Transverse colon (tissue), 4 donors: ENCODE data around the gene SRGAP1. TPM values are rescaled to one million over a fixed set of nuclear protein-coding genes. Genes with fewer than 3 reads are reported as not detected.

ENCODE experiments used
- DNase-seq: peaks from one replicate; pipeline ENCODE4 v3.0.0-alpha.2; 2019
- H3K27ac ChIP-seq, 4 donors: fragments of 200-600 bp; sonication (generic); 2 replicates each; pipeline ENCODE4 v1.5.1; 2016 to 2018; ENCODE audit warnings: inconsistent platforms in 4 of 4
- H3K27me3 ChIP-seq: fragments of 200-600 bp; sonication (generic); 2 replicates; pipeline ENCODE4 v1.5.1; 2017; ENCODE audit warnings: inconsistent platforms
- H3K36me3 ChIP-seq, 4 donors: fragments of 200-600 bp; sonication (generic); 2 replicates each; pipeline ENCODE4 v1.5.1; 2017 to 2019; ENCODE audit warnings: inconsistent platforms in 4 of 4
- H3K4me1 ChIP-seq, 4 donors: fragments of 200-600 bp; sonication (generic); 2 replicates each; pipeline ENCODE4 v1.5.1; 2017 to 2020; ENCODE audit warnings: inconsistent platforms in 4 of 4
- H3K4me3 ChIP-seq, 4 donors: fragments of 200-600 bp; sonication (generic); 1 replicate in 1 of 4; 2 replicates in 3 of 4; pipeline versions ENCODE4 v1.5.1 to v1.6.1; 2017 to 2019; ENCODE audit warnings: inconsistent platforms in 4 of 4
- H3K9me3 ChIP-seq, 2 donors: fragments of 200-600 bp; sonication (generic); 2 replicates each; pipeline ENCODE4 v1.5.1; 2017 to 2019; ENCODE audit warnings: inconsistent platforms in 2 of 2
- EP300 ChIP-seq: sonication (generic); formaldehyde crosslinking; IDR thresholded peaks from one replicate; pipeline ENCODE4 v1.6.1; 2017; ENCODE audit warnings: antibody characterized with exemption, low read depth
- POLR2A ChIP-seq: fragments of 450-650 bp; IDR thresholded peaks from one replicate; pipeline ENCODE4 v1.6.1; 2016; ENCODE audit warnings: antibody characterized with exemption, mild to moderate bottlenecking, moderate library complexity
- POLR2AphosphoS5 ChIP-seq, 3 donors: sonication (generic); formaldehyde crosslinking; IDR thresholded peaks; one replicate each; pipeline ENCODE4 v1.6.1; 2016; ENCODE audit warnings: antibody characterized with exemption in 3 of 3
- WGBS, 2 donors: methylation state at CpG; one replicate each; pipeline ENCODE4 v1.1.5; 2018; ENCODE audit warnings: low coverage in 1 of 2; 5-methylcytosine and 5-hydroxymethylcytosine counted together
- in situ Hi-C, 4 donors: fragments of 200-750 bp; cut with MboI; loops; one replicate each; pipeline versions ENCODE4 v1.15.0 to v1.15.1; 2017; ENCODE audit warnings: low sequenced_read_pairs in 3 of 4, low pct_ligation_motif_present in 1 of 4, low pct_unique_long_range_greater_than_20kb in 1 of 4
- intact Hi-C: fragments of 100-400 bp; cut with DNase I; formaldehyde crosslinking; loops from one replicate; pipeline ENCODE4 v1.15.1; 2023; ENCODE audit warnings: low total_unique reads
- total RNA-seq, 4 donors: library from RNA; depleted of rRNA; stranded (reverse); fragments of >200 nt; gene quantifications; one replicate each; pipeline ENCODE4 v1.1.0, GENCODE V29; 2016
- TF ChIP-seq, protein P1 (sequence below), 5 experiments: fragments of 200-600 bp in 3 of 5; fragments of 450-650 bp in 2 of 5; sonication (generic) in 3 of 5; IDR thresholded peaks; 1 replicate in 2 of 5; 2 replicates in 3 of 5; pipeline ENCODE4 v1.5.1; 2016 to 2017; ENCODE audit warnings: antibody characterized with exemption in 5 of 5, inconsistent platforms in 3 of 5, mild to moderate bottlenecking in 2 of 5, moderate library complexity in 1 of 5

Gene SRGAP1
- total RNA-seq, 4 donors from 2014 or later: 16.0 to 720 (median 51.4) TPM

- in situ Hi-C loops (no loop called here), intact Hi-C loops (no loop called here)
- Histone ChIP-seq H3K27ac (no peak overlapping the region), H3K36me3 (no peaks in the 10 kb centered on the region), H3K4me1 (peaks cover 0 to 14% (median 6%) of the 10 kb centered on the region in 4 donors), H3K9me3 (no peaks in the 10 kb centered on the region), H3K4me3 (no peak overlapping the region), H3K27me3 (no peaks in the 10 kb centered on the region)
- DNase-seq: no peak
- WGBS, 2 donors: 65 to 69% methylated on average over 6 of the region's 6 CpGs
- TF ChIP-seq EP300: no peak
- TF ChIP-seq, protein P1, sequence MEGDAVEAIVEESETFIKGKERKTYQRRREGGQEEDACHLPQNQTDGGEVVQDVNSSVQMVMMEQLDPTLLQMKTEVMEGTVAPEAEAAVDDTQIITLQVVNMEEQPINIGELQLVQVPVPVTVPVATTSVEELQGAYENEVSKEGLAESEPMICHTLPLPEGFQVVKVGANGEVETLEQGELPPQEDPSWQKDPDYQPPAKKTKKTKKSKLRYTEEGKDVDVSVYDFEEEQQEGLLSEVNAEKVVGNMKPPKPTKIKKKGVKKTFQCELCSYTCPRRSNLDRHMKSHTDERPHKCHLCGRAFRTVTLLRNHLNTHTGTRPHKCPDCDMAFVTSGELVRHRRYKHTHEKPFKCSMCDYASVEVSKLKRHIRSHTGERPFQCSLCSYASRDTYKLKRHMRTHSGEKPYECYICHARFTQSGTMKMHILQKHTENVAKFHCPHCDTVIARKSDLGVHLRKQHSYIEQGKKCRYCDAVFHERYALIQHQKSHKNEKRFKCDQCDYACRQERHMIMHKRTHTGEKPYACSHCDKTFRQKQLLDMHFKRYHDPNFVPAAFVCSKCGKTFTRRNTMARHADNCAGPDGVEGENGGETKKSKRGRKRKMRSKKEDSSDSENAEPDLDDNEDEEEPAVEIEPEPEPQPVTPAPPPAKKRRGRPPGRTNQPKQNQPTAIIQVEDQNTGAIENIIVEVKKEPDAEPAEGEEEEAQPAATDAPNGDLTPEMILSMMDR (IDR thresholded peaks at IDR 0.05): peak; percentile 47 to 62 (median 52)
- TF ChIP-seq POLR2AphosphoS5 (IDR thresholded peaks at IDR 0.05): no peak
- no peak for TF ChIP-seq POLR2A
These were observed 42.4 kb upstream of the SRGAP1 start for GRCh38 chr12:63802012-63802608.

- Histone ChIP-seq H3K4me3 (no peak overlapping the region), H3K27ac (no peak overlapping the region), H3K36me3 (no peaks in the 10 kb centered on the region), H3K4me1 (peaks cover 0 to 19% (median 8%) of the 10 kb centered on the region in 4 donors), H3K27me3 (no peaks in the 10 kb centered on the region), H3K9me3 (no peaks in the 10 kb centered on the region)
- DNase-seq: no peak
- intact Hi-C loops: no loop called here
- in situ Hi-C loops: no loop called here
- WGBS, 2 donors: 95 to 96% methylated on average over 2 of the region's 2 CpGs
- TF ChIP-seq POLR2A (no peak), EP300 (no peak), POLR2AphosphoS5 (IDR thresholded peaks at IDR 0.05) (no peak)
- TF ChIP-seq, protein P1 (IDR thresholded peaks at IDR 0.05): no peak
These were observed 39.8 kb upstream of the SRGAP1 start for GRCh38 chr12:63804746-63805145.

DNA sequence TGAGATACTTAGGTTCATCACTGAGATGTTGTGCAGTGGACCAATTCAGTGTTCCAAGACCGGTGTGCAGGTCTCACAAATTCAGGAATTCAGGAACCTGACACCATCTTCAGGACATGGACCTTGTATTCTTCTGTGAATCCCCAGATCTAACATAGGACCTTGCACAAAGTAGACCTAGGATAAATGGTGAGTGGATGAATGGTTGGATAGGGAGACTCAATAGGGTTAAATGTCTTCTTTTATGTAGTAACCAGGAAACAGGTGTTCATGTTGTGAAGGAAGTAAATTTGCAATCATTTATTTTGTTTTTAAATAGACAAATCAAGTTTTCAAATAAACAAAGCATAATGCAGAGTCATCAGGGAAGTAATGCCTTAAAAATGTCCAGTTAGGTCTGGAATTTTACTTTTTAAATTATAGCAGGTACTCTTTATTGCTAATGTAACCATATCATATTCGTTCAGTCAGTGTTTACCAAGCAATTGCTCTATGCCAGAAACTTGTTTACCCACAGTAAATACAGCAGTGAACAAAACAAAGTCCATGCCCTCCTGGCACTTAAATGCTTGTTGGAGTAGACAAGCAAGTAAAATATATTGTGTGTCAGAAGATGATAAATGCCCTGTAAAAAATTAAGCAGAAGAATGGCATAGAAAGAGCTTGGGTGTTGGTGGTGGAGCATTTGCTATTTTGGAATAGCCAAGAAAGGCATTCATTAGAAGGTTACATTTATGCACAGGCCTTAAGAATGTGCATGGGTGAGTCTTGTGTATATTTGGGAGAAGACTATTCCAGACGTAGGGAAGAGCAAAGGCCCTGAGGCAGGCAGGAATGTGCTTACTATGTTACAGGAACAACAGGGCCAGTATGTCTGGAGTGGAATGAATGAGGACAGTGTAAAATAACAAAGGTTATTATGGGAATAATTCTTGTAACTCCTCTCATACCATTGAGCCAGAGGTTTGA lies 38.5 kb upstream of the SRGAP1 start:
- no peak overlapping the region for H3K4me3 ChIP-seq
- peaks cover 0 to 19% (median 8%) of the 10 kb centered on the region in 4 donors for H3K4me1 ChIP-seq
- TF ChIP-seq POLR2AphosphoS5 (IDR thresholded peaks at IDR 0.05) (no peak), POLR2A (no peak), EP300 (no peak)
- TF ChIP-seq, protein P1 (IDR thresholded peaks at IDR 0.05): no peak
- in situ Hi-C loops: no loop called here
- 56 to 81% methylated on average over 2 to 3 of the region's 3 CpGs for WGBS, 2 donors
- intact Hi-C loops: no loop called here
- peak; percentile 37 for DNase-seq
- H3K27me3 ChIP-seq: no peaks in the 10 kb centered on the region
- H3K27ac ChIP-seq: peak overlapping the region; percentile 18 to 60 (median 42)
- H3K36me3 ChIP-seq: no peaks in the 10 kb centered on the region
- H3K9me3 ChIP-seq: no peaks in the 10 kb centered on the region

- intact Hi-C loops (no loop called here), in situ Hi-C loops (no loop called here)
- no peak for DNase-seq
- Histone ChIP-seq H3K4me1 (peaks cover 0 to 19% (median 8%) of the 10 kb centered on the region in 4 donors), H3K36me3 (no peaks in the 10 kb centered on the region), H3K27ac (no peak overlapping the region), H3K27me3 (no peaks in the 10 kb centered on the region), H3K9me3 (no peaks in the 10 kb centered on the region), H3K4me3 (no peak overlapping the region)
- 88 to 100% methylated on average over 1 to 5 of the region's 5 CpGs for WGBS, 2 donors
- TF ChIP-seq, protein P1 (IDR thresholded peaks at IDR 0.05): no peak
- TF ChIP-seq POLR2AphosphoS5 (IDR thresholded peaks at IDR 0.05) (no peak), POLR2A (no peak), EP300 (no peak)
These were observed 35.9 kb upstream of the SRGAP1 start for GRCh38 chr12:63808631-63809030.
